GM19468 (cell line): ENCODE measurements around the gene TBC1D19.
"Not testable (repeated sequence)": the region's sequence is repeated elsewhere in the genome, so short reads cannot be mapped to it uniquely, and the experiment has no call there.

ENCODE experiments used
- ATAC-seq: cut with Tn5 transposase; IDR thresholded peaks from one replicate; pipeline ENCODE4 v1.9.1; 2021; ENCODE audit warnings: mild to moderate bottlenecking, moderate library complexity, moderate number of reproducible peaks; ENCODE audit not compliant: unreplicated experiment; ENCODE audit errors: extremely low read depth

TBC1D19 gene

DNA sequence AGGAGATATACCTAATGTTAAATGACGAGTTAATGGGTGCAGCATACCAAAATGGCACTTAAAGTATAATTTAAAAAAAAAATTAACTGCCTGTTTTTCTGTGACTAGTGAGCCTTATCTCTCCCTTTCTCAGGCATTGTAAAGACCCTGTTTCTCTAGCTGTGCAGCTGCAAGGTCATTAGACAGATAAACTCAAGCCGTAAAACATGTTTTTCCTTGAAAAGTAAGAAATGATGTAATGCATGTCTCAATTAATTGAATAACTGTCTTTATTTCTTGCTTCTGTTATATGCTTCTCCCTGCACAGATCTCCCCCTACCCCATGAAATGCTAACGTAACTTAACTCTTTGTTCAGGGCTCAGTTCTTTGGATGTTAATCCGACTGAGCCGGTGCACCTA, 10.5 kb downstream of the TBC1D19 start:
- no peak for ATAC-seq

DNA sequence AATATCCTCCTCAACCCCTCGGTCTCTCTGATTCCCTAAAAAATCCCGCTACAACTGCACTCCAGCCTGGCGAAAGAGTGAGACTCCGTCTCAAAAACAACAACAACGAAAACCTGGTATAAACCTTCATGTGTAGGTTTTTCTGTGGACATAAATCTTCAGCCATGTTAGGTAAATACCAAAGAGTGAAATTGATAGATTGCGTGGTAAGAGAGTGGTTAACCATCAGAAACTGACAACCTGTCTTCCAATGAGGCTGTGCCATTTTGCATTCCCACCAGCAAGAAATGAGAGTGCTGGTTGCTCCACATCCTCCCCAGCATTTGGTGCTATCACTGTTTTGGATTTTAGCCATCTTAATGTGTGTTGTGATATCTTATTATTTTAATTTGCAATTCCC, 10.9 kb downstream of the TBC1D19 start:
- ATAC-seq = no peak

- no peak for ATAC-seq
These were observed 13.0 kb downstream of the TBC1D19 start for GRCh38 chr4:26596843-26597242.

DNA sequence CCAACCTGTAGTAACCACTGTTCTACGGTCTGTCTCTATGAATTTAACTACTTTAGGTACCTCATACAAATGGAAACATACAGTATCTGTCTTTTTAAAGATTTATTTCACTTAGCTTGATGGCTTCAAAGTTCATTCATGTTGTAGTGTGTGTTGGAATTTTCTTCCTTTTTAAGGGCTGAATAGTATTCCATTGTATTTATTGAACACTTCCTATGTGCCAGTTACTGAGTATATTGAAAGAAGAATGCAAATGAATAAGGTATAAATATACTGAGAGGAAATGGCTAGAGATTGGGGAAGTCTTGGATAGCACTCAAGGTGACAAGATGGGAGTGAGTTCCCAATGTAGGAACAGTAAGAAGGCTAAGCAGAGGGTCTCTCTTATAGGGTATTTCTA, 17.3 kb downstream of the TBC1D19 start:
- ATAC-seq = no peak

GRCh38 chr4:26607776-26608175, 23.9 kb downstream of the TBC1D19 start:
- ATAC-seq = no peak

GRCh38 chr4:26609391-26609790, 25.5 kb downstream of the TBC1D19 start:
- ATAC-seq = no peak

- no peak for ATAC-seq
These were observed 26.0 kb downstream of the TBC1D19 start for GRCh38 chr4:26609868-26610267.

- no peak for ATAC-seq
These were observed 27.5 kb downstream of the TBC1D19 start for GRCh38 chr4:26611372-26611771.

DNA sequence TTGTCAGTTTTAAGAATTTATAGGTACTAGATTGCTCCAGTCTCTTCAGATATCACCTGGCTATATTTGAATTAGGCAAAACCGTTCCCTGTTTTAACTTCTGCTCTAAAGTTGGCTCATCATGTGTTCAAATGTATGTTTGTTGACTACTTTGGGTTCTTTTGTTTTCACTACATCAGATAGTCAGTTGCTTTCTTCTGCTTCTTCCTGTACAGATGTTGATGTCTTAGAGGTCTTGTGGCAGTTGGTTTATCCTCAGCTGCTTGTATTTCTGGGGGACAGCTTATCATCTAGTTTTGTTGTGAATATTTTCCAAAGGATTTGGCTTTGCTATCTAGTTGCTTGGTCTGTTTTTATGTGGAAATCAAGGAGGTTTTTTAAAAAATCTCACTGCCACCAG, 28.0 kb downstream of the TBC1D19 start:
- no peak for ATAC-seq

DNA sequence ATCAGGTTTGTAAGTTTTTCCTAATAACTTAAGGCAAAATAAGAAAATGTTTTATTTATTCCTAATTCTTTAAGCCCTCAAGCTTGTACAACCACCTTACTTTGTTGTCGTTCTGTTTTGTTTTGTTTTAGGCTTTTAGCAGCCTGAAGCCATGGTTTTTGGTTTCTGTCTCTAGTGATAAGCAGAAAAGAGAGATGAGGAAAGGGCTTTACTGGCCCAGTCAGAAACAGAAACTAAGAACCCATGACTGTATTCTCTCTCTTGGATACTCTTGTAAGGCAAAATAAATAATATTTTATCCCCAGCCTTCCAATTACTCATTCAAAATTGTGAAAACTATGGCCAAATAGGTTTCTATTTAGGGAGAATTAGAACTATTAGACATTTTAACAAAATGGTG, 29.4 kb downstream of the TBC1D19 start:
- no peak for ATAC-seq

DNA sequence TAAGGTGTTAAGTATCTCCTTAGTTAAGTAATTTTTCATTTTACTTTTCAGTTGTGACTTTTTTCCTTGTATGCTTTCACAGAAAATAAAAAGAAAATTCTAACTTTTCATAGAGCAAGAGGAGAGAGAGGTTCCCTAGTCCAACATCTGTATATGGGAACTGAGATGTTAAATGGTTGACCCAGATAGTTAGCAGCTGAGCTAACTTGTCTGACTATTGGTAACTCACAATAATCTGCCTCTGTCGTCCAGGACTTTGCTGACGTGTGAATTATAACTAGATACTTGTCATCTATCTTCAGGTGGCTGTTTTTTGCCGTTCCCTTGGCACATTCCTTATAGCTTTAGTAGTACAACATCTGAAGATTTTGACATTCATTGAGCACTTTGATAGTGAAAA, 29.9 kb downstream of the TBC1D19 start:
- ATAC-seq = no peak

- ATAC-seq = no peak
These were observed 35.9 kb downstream of the TBC1D19 start for GRCh38 chr4:26619784-26620183.

DNA sequence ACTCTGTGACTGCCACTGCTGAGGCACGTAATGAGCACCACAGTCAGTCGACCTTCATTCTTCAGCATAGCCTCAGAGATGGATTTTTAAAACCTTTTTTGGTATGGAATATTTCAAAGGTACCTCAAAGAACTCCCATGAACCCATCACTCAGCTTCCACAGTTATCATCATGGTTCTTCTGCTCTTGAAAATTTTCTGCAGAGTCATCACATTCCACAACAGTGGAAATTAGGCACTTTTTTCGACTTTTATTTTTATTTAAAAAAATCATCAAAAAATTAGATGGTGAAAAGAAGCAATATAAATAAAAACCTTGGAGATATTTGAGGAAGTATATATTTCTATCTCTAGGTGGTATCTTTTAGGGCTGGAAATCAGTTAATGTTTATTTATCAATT, 37.5 kb downstream of the TBC1D19 start:
- ATAC-seq = no peak

DNA sequence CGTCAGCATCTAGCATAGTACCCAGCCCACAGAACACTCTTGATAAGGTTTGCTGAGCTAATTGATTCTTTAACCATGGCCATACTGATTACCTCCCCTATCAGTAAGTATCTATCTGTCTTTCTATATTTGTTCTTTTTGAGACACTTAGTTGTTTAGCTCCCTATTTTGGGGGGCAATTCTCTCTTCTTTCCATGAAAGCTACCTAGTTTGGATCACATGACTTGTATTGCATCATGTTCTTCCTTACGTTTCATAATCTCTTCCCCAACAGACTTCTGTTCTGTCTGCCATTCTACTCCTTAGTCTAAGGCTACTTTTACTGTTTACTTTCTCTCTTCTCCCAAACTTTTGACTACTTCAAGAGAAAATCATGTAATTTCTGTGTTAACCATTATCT, 39.0 kb downstream of the TBC1D19 start:
- ATAC-seq = no peak

DNA sequence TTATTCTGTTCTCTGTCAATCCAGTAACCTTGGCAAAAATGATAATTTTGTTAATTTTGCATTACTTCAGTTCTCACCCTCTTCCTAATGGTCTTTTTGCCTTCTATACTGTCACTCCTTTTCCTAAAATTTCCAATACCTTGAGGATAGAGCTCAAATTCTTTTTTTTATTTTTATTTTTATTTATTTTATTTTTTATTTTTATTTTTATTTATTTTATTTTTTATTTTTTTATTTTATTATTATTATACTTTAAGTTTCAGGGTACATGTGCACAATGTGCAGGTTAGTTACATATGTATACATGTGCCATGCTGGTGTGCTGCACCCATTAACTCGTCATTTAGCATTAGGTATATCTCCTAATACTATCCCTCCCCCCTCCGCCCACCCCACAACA, 42.8 kb downstream of the TBC1D19 start:
- not testable (repeated sequence) for ATAC-seq

DNA sequence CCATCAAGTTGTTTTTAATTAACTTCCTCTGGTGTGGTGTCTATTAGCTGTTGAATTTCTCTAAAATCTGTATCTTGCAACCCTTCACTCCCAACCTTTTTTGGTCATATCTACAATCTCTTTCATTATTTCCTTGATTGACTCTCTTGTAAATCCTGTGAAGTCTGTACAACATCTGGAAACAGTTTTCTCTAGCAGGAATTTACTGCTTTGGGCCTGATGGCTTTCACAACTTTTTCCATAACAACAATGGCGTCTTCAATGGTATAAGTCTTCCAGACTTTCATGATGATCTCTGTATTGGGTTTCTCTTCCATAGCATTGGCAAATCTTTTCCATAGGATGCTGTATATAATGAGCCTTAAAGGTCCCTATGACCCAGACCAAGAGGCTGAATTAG, 49.0 kb downstream of the TBC1D19 start:
- no peak for ATAC-seq

DNA sequence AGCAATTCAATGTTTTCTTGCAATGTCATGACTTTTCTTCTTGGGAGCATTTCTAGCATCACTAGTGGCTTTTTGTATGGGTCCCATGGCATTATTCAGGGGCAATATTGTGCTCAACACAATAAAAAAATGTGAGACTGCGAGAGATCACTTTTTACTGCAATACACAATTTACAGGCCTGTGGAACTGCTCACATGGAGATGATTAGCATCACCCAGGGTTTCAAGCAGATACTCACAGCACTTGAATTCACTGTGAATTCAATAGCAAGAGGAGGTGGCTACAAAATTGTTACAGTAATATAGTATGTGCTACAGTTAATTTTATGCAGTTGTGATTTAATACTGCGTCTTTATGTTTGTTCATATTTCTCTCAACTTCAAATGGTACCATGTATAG, 50.4 kb downstream of the TBC1D19 start:
- no peak for ATAC-seq

DNA sequence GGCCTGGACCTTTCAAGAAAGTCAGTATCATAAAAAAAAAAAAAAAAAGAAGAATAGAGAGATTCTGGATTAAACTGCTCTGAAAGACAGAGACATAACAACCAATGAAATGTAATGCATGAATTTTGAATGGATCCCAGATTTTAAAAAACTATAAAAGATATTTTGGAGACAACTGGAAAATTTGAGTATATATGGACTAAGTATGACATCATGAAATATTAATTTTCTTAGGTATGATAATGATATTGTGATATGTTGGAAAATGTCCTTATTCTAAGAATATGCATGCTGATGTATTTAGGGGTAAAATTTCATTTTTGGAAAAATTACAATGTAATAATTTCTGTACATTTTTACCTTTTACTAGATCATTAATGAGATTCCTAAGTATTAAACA, 52.6 kb downstream of the TBC1D19 start:
- no peak for ATAC-seq

DNA sequence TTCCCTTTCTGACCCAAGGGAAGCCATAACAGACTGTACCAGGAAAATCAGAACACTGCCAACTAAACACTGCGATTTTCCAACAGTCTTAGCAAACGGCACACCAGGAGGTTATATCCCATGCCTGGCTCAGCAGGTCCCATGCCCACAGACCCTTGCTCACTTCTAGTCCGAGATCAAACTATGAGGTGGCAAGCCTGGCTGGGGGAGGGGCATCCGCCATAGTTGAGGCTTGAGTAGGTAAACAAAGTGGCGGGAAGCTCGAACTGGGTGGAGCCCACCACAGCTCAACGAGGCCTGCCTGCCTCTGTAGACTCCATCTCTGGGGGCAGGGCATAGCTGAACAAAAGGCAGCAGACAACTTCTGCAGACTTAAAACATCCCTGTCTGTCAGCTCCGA, 56.8 kb downstream of the TBC1D19 start:
- ATAC-seq = not testable (repeated sequence)

DNA sequence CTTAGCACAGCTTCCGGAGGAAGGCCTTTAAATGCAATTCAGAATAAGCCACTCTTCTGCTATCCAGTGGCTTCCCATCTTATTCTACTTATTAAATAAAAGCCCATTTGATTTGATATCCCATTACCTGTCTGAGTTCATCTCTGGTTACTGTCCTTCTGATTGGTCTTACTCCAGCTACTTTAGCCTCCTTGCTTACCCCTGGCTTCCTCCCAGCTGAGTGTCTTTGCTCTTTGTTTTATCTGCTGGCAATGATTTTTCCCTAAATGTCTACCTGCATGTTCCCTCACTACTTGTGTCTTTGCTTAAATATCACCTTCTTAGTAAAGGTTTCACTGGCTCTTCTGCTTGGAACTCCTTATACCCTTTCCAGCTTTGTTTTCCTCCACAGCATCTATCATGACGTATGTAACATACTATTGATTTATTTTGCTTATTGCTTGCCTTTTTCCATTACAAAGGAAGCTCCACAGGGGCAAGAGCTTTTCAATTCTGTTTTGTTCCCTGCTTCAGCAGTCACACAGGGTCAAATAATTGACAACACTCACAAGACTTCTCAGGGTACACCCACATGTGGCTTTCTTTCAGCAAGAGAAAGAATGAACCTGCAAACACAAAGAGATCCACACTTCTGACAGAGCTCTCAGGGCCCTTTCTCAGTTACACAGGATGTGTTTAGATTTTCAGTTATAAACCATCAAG, 63.8 kb downstream of the TBC1D19 start:
- ATAC-seq = no peak

DNA sequence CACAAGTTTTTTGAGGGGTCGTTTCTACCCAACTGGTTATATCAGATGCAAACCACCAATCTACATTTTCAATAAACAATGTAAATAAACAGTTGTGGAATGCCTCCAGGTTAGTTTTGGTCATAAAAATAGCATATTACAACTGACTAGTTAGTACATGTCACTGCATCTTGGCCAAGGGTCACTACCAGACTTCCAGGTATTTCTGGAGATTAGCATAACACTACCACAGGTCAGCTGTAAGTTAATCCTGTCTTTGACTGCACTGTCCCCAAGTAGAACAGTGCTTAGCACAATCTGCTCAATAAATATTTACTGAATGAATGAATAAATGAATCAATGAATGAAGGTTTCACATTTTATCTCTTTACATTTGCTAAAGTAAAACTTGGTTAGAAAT, 64.4 kb downstream of the TBC1D19 start:
- ATAC-seq = no peak

DNA sequence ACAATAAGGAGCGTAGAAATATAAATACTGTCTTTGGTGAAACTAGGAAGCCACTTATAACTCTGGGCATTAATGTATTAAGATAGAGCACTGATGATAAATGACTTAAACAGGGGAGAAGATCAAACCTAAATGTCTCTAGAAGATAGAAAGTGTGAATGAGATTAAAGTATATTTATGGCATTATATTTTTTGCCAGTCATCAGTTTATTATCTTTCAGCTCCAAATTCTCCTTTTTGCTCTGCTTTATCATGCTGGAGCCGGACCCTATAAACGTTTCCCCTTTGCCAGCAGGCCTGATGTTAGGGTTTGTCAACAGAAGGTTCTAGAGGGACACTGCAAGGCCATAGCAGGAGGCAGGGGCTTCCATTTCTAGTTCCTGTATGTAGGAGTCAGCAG, 76.4 kb downstream of the TBC1D19 start:
- no peak for ATAC-seq

DNA sequence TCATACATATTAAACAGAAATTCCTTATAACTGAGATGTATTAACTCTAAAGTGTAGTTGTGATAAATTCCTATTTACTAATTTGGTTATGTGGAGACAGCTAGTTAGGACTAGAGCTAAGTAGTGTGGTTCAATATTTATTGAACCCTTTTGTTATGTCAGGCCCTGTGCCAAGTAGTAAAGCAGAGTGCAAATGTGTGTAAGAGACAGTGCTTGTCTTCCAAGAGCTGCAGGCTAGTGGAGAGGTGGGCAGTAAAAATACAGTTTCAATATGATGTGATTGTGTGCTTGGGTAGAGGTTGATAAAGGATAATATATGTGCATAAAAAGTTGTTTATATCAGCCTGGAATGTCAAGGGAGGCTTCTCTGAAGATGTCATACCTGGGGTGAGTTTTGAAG, 80.0 kb downstream of the TBC1D19 start:
- no peak for ATAC-seq
